Measurements from ENCODE around the gene ERCC5.

Gene ERCC5

GRCh38 chr13:102846261-102847015 lies 606 bp downstream of the ERCC5 start:
- DNase-seq, result peak in 1 of 2 donors; percentile 55

GRCh38 chr13:102847272-102848234 lies 1.7 kb downstream of the ERCC5 start:
- peak in 1 of 2 donors; percentile 57 for DNase-seq

DNA sequence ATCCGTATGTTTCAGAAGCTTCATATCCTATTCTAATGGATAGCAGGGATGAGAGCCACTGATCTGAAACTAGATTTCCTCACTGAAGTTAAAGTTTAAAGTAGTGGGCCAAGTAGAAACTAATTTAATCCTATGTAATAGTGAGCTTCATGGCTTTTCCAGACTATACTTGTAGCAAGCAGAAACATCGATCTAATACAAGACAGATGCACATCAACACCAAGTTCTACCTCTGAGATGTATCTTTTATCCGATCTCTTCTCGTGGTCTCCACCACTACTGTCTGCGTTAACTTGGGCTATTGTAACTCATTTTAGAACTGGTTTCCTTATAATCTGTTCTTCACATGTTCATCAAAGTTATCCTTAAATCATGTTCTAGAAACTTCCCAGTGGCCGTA lies 3.1 kb downstream of the ERCC5 start:
- DNase-seq, result no peak

DNA sequence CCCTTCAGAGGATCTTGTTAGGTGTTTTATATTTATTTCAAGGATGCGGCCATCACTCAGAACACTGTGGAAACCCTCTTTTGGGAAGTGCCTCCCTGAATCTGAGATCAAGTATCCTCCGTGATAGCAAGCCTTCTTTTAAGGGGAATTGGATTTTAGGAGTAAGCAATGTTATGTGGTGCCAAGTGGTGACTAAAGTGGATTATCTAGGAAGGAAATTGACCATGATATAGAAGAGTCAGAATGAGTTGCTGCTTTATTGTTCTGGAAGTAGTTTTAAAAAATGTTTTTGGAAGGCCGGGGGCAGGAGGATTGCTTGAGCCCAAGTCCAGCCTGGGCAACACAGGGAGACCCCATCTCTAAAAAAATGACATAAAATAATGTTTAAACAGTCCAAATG lies 6.7 kb downstream of the ERCC5 start:
- DNase-seq, result no peak

DNA sequence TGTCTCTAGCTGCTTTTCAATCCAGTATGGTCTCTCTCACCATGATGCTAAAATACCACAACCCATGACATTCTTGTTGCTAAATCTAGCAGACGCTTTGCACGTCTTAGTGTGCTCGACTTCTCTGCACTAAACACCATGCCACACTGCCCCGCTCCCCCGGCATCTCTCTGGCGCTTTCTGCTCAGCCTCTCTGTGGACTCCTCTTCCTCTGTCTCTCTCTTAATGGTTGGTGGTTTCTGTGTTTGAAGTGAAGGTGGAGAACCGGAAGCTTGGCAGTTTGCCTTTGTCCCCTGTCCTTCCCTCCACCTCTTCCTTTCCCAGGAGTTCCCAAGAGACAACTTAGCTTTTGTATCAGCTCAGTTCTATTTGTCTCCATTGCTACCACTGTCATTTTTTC lies 8.8 kb downstream of the ERCC5 start:
- no peak for DNase-seq

DNA sequence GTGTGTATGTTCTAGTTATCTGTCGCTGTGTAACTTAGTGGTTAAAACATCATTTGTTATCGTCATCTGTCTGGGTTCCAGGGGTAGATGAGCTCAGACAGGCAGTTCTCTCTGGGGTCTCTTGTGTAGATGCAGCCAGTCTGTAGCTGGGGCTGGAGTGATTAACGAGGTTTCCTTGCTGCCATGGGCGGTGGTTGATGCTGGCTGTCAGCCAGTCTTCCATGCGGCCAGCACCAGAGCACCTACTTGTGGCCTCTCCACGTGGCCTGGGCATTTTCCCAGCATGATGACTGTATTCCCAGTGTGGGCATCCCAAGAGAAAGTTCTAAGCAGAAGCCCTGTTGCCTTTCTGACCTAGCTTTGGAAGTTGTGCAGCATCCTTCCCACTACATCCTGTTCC lies 10.7 kb downstream of the ERCC5 start:
- DNase-seq, result no peak

GRCh38 chr13:102862624-102863210 lies 16.9 kb downstream of the ERCC5 start:
- DNase-seq, result no peak

DNA sequence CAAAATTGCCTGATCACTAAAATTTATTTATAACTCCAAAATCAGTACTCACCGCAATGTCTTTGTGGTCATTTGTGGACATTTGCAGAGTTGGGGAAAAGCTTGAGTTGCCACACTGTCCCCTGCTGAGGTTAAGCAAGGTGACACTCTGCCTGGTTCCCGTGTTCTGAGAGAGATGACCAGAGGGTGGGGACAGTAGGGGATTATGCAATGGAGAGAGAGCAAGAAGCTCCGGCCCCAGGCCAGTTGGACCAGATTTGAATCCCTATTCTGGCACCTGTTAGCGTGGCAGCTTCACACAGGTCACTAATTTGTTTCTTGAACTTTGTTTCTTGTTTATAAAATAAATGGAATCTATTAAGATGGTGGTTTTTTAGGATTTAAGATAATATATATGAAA lies 17.8 kb downstream of the ERCC5 start:
- DNase-seq, result no peak

- no peak for DNase-seq
These were observed 22.6 kb downstream of the ERCC5 start for GRCh38 chr13:102868366-102868936.

GRCh38 chr13:102869948-102870676 lies 24.3 kb downstream of the ERCC5 start:
- DNase-seq, result no peak

DNA sequence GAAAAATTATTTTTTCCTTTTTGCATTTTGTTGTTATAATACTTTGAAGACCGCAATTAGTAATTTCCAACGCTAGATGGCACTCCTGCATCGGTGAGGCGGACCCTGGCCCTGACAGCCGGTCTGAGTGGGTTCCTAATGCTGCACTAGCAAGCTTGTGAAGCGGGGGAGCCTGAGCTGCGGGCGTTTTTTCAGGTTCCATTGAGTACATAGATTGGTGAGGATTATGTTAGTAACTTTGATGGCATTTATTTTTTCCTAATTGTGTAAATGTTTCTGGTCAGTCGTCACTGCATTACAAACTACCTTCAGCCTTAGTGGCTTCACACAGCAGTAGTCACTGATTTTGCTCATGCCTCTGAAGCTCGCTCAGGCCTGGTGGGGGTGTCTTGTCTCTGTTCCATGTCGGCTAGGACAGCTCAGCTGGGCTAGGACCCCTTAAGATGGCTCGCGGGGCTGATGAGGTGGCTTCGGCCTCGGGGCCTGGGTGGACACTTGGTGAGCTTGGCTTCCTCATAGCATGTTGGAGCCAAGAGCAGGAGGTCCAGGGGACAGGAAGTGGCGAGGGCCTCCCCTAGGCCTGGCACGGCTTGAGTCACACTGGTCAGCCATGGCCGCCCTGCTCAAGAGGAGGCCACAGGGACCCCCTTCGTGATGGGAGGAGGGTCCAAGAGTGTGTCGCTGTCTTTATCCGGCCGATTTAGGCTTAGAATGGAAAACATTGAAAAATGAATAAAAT lies 25.0 kb downstream of the ERCC5 start:
- DNase-seq, result peak; percentile 50 to 80

- no peak for DNase-seq
These were observed 26.3 kb downstream of the ERCC5 start for GRCh38 chr13:102872131-102872530.

GRCh38 chr13:102872531-102872930 lies 26.7 kb downstream of the ERCC5 start:
- no peak for DNase-seq

DNA sequence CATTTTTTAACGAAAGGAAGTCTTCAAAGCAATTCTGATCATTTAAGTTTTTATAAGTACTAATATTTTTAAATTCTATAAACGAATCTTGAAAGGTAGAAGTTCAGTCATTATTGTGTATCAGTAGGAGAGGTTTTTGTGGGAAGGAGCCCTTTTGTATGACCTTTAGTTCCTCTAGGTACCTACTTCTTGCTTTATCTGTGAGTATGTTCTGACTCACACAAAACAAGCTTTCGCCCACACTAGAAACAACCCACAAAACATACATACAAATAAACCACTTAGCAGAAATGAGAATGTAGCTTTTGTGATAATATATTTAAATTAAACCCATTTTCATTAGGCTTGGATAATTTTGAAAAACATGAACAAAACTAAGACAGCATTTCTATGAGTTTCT lies 27.8 kb downstream of the ERCC5 start:
- no peak for DNase-seq

DNA sequence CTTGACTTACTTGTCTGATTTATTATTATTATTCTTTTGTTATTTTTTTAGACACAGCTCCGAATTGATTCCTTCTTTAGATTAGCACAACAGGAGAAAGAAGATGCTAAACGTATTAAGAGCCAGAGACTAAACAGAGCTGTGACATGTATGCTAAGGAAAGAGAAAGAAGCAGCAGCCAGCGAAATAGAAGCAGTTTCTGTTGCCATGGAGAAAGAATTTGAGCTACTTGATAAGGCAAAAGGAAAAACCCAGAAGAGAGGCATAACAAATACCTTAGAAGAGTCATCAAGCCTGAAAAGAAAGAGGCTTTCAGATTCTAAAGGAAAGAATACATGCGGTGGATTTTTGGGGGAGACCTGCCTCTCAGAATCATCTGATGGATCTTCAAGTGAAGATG lies 29.4 kb downstream of the ERCC5 start:
- no peak for DNase-seq

DNA sequence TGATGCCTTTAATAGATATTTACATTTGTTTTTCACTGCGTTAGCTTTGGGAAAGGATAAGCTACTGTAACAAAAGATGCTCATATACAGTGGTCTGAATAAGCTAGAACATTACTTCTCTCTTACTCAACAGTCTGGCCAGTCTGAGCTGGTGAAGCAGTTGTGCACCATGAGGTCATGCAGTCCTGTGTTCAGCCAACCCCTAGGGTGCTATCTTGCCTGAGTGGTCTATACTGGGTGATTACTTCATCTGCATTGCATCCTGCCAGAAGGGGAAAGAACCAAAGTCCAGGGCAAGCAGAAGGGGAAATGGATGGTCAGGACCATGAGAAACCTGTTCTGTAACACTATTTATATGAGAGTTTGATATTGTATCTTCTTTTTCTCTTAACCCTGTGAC lies 31.5 kb downstream of the ERCC5 start:
- no peak for DNase-seq

- DNase-seq, result no peak
These were observed 32.6 kb downstream of the ERCC5 start for GRCh38 chr13:102878481-102878880.

DNA sequence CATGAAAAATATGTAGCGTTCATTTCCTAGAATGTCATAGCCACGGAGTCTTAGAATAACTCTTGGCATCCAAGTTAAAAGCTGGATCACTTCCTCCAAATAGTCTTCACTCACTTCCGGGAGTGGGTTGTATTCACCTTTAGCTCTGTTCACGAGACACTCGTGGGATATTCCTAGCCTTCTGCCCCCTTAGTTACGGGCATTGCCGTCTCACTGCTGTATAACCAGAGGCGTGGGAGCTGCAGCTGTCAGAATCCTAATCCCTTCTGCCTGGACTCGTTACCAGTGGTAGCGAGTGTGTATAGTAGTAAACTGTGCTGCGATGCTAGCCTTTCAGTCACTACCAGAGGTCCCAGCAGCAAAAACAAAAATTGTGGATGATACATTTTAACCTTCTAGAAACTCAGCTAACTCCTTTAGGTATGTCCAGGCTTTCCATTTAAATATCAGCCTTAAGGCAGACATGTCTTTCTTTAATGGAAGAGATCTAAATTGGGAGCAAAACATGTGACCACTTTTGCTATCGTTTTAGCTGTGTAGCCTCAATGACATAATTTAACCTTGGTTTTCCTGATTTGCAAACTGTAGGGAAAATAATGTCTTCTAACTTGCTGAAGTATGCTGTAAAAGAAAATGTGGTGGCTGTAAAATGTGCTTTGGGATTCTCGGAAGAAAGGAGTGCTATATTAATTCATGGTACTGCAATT lies 34.1 kb downstream of the ERCC5 start:
- no peak for DNase-seq

- no peak for DNase-seq
These were observed 36.2 kb downstream of the ERCC5 start for GRCh38 chr13:102881819-102882686.

DNA sequence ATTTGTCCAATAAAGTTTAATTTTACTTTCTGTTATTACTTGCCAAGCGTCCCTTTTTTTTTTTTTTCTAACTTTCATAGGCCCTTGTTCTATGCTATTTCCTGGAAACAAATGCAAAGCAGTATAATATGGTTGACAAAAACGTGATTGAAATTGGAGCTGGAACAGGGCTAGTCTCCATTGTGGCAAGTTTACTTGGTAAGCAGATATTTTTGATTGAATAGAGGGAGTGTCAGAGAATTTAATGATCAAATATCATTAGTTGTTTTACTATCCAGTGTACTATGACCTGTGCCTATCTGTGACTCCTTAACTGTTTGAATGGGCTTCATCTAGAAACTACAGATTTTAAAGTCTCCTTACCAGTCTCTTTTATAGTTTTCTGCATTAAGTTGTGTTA lies 46.7 kb downstream of the ERCC5 start:
- DNase-seq, result no peak

Data from hippocampal formation (tissue), 2 donors.